Measurements from ENCODE around the gene HINT1. TPM values are rescaled to one million over a fixed set of nuclear protein-coding genes. Genes with fewer than 3 reads are reported as not detected.

The HINT1 gene
- total and polyA plus RNA-seq, 12 donors, result 94.2 to 269 (median 184) TPM

GRCh38 chr5:131211669-131212068 lies 46.6 kb upstream of the HINT1 start:
- Histone ChIP-seq H3K4me3 (no peak overlapping the region), H3K36me3 (replicated peaks in 1 of 2) (no peaks in the 10 kb centered on the region), H3K4me1 (replicated peaks in 1 of 2) (no peaks in the 10 kb centered on the region), H3K27ac (no peak overlapping the region), H3K9me3 (replicated peaks in 1 of 3) (no peaks in the 10 kb centered on the region), H3K27me3 (no peaks in the 10 kb centered on the region)
- WGBS, 4 donors, result 87 to 94% (median 90%) methylated on average over 5 of the region's 5 CpGs
- TF ChIP-seq POLR2A (IDR thresholded peaks at IDR 0.05), result no peak
- no peak for TF ChIP-seq CTCF (IDR thresholded peaks at IDR 0.05)
- intact Hi-C loops (cut with DNase I), result no loop called here
- no peak for DNase-seq

GRCh38 chr5:131210151-131210510 lies 45.1 kb upstream of the HINT1 start:
- Histone ChIP-seq H3K27me3 (no peaks in the 10 kb centered on the region), H3K4me3 (no peak overlapping the region), H3K36me3 (replicated peaks in 1 of 2) (no peaks in the 10 kb centered on the region), H3K4me1 (replicated peaks in 1 of 2) (no peaks in the 10 kb centered on the region), H3K27ac (no peak overlapping the region), H3K9me3 (replicated peaks in 1 of 3) (no peaks in the 10 kb centered on the region)
- no peak for DNase-seq
- TF ChIP-seq POLR2A (IDR thresholded peaks at IDR 0.05), result no peak
- TF ChIP-seq CTCF (IDR thresholded peaks at IDR 0.05), result no peak
- intact Hi-C loops (cut with DNase I), result no loop called here

- 53 to 65% (median 56%) methylated on average over 6 of the region's 6 CpGs for WGBS, 4 donors
- TF ChIP-seq CTCF (IDR thresholded peaks at IDR 0.05), result no peak
- TF ChIP-seq POLR2A (IDR thresholded peaks at IDR 0.05), result no peak
- Histone ChIP-seq H3K27me3 (no peaks in the 10 kb centered on the region), H3K4me3 (no peak overlapping the region), H3K9me3 (replicated peaks in 1 of 3) (no peaks in the 10 kb centered on the region), H3K4me1 (replicated peaks in 1 of 2) (no peaks in the 10 kb centered on the region), H3K36me3 (replicated peaks in 1 of 2) (no peaks in the 10 kb centered on the region), H3K27ac (no peak overlapping the region)
- DNase-seq, result no peak
- intact Hi-C loops (cut with DNase I), result no loop called here
Observed at GRCh38 chr5:131209506-131210150, 44.6 kb upstream of the HINT1 start.

GRCh38 chr5:131209175-131209505 lies 44.1 kb upstream of the HINT1 start:
- Histone ChIP-seq H3K27me3 (no peaks in the 10 kb centered on the region), H3K36me3 (replicated peaks in 1 of 2) (no peaks in the 10 kb centered on the region), H3K4me1 (replicated peaks in 1 of 2) (no peaks in the 10 kb centered on the region), H3K4me3 (no peak overlapping the region), H3K27ac (no peak overlapping the region), H3K9me3 (replicated peaks in 1 of 3) (no peaks in the 10 kb centered on the region)
- TF ChIP-seq POLR2A (IDR thresholded peaks at IDR 0.05) (no peak), CTCF (IDR thresholded peaks at IDR 0.05) (no peak)
- intact Hi-C loops (cut with DNase I), result no loop called here
- DNase-seq, result no peak
- WGBS, 4 donors, result 70 to 90% (median 78%) methylated on average over 1 of the region's 1 CpG
